HUDEP-2 (cell line): ENCODE measurements around the gene PNPLA3.

Source experiments
- DNase-seq, 76 experiments: peaks; one replicate each; lab custom pipeline; 2025; ENCODE audit not compliant: unreplicated experiment in 76 of 76; lab: John Stamatoyannopoulos, UW

PNPLA3 gene

DNA sequence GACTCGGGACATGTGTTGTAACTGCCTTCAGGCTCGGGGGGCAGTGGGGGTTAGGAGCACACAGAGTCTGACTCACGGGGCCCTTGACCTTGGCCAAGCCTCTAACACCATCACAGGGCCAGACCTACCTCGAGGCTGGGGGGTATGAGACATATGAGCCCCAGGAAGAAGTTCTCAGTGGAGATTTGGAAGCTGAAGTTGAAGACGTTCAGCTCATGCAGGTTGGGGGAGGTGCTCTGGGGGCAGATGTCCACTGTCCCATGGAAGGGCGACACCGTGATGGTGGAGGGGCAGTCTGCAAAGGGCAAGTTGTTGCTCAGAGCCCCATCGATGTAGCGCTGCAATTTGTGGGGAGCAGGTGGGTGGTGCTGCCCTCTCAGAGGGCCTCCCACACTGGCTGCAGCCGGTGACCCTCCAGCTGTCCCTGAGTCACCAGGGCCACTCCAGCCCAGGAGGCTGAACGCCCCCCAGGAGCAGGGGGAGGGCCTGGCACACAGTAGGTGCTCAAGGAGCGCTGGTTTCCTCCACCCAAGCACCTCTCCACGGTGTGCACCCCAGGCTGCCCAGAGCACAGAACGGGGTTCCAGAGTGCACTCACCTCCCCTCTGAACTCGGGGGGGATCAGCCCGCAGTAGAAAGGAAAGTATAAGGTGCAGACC is 34.3 kb upstream of the PNPLA3 start:
- DNase-seq = no peak

GRCh38 chr22:43889860-43890253 is 33.7 kb upstream of the PNPLA3 start:
- DNase-seq = no peak

DNA sequence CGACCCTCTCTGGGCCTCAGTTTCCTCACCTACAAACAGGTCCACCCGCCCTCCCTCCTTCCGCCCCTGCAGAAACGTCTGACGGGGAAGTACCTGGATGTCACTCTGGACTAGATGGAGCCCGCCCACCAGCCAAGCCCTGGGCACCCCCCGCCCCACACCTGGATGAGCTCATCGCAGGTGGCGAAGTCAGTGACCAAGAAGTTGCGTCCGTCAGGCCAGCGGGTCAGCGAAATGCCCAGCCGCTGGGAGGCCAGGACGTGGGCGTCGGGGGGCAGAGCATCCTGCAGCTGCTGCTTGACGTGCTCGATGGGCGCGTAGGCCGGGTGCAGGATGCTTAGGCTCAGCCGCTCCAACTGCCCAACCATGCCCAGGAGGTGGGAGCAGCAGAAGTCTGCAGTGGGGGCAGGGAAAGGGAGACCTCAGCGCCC is 32.7 kb upstream of the PNPLA3 start:
- DNase-seq = no peak

- DNase-seq = no peak
Measured at GRCh38 chr22:43891360-43892182, 32.0 kb upstream of the PNPLA3 start, which contains the start of gene PNPLA5. PNPLA5 (minus strand) TSS chr22:43892013; CDS start chr22:43891880, 133 bp downstream.

DNA sequence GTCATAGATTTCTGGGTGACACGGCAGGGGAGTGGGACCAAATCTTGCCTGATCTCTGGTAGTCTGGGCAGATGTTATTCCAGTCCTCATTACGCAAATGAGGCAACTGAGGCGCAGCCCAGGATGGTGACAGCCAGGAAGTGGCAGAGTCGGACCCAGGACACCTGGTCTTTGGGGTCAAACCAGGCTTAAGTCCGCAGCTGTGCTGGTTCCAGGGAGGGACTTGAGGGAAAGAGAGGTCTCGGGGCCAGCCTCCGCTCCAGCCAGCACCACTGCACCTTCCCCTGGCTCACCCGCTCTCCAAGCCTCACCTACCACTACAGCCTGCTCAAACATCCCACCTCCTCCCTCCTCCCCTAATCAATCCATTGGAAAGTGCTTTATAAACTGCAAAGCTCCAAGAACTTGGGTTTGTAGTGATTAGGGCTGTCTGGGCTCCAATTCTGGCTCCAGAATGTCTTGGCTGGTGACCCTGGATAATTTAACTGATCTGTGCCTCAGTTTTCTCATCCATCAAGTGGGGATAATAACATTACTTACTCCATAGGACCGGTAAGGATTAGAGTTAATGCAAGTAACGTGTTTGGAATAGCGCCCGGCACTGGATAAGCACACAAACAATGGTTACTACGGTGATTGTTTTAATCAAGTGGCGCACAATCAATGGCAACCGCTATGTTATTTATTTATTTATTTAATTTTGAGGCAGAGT is 31.3 kb upstream of the PNPLA3 start:
- DNase-seq = no peak

- DNase-seq = no peak
Measured at GRCh38 chr22:43893266-43893665, 30.3 kb upstream of the PNPLA3 start.

DNA sequence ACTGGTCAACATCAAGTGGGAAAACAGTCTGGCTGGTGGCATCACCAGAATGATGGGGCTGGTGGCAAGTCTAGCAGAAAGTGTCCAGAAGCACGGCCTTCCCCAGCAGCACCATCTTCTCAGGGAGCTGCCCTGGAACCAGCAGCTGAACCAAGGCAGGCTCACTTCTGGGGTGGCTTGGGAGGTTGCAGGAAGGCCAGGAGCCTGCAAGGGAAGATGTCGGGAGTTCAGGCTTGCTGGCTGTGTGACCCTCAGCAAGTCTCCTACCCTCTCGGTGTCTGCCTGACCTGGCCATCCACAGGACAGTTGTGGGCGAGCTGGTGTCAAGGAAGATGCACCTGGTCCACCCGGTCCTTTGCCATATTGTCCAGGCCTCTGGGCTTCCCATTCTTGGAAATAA is 29.5 kb upstream of the PNPLA3 start:
- DNase-seq = no peak

GRCh38 chr22:43895986-43896645 is 27.5 kb upstream of the PNPLA3 start:
- no peak for DNase-seq

GRCh38 chr22:43897751-43898261 is 25.8 kb upstream of the PNPLA3 start:
- DNase-seq = no peak

GRCh38 chr22:43900206-43900605 is 23.4 kb upstream of the PNPLA3 start:
- no peak for DNase-seq

DNA sequence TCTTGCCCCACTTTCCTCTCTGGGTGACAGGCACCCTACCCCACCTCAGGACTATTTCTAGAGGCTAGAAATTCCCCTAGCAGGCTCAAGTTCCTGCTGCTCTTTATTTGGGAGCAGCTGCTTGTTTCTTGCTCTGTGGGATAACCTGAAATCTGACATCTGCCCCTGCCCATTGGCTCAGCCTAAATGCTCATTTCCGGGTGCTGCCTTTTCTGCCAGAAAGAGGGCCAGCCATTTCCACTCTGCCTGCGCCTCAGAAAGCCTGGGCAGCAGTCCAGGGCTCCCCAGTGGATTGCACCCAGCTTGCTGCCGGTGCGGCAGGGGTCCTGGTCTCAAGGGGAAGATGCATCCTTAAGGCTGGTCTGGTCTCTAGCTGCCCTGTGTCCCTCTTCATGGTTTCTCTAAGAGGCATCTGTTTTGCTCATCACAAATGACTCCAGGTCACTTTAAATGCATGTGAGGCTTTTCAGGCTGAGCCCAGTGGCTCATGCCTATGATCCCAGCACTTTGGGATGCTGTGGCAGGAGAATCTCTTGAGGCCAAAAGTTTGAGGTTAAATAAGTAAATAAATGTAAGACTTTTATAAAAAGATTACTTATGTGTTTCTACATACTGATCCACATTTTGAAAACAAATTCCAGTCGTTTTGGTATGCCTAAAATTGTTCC is 21.5 kb upstream of the PNPLA3 start:
- DNase-seq = no peak

DNA sequence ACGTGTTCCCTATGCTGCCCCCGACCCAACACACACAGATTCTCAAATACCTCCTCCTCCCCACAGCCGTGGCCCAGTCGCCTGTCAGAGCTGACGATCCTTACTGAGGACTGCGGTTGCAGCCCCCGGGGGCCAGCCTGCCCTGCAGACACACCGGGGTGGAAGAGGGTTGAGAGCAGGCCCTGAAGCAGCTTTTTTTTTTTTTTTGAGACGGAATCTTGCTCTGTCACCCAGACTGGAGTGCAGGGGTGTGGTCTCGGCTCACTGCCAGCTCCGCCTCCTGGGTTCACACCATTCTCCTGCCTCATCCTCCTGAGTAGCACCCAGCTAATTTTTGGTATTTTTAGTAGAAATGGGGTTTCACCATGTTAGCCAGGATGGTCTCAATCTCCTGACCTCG is 20.6 kb upstream of the PNPLA3 start:
- DNase-seq = peak in 44 of 76 experiments; percentile 1 to 66 (median 36)

DNA sequence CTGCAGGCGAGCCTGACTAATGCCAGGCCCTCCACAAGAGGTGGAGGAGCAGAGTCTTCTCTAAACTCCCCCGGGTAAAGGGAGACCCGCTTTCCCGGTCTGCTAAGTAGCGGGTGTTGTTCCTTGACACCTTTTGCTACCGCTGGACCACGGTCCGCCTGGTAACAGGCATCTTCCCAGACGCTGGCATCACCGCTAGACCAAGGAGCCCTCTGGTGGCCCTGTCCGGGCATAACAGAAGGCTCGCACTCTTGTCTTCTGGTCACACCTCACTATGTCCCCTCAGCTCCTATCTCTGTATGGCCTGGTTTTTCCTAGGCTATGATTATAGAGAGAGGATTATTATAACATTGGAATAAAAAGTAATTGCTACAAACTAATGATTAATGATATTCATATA is 19.2 kb upstream of the PNPLA3 start:
- DNase-seq = peak in 16 of 76 experiments; percentile 20 to 59 (median 39)

DNA sequence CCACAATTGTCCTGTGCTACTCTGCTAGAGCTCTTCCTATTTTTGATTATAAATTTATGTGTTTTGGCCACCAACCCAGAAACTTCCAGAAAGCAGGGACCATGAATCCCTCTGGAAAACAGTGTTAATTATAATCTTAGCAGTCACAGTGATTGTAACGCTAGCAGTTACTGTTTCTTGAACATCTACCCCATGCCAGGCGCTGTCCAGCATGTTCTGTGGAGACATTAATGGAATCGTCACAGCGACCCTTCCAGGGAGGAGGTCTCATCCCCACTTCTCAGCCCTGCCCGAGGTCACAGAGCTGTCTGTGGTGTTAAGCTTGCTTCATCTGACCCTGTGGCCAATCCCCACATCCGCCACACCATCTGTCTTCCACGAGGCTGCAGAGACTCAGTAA is 17.9 kb upstream of the PNPLA3 start:
- no peak for DNase-seq

GRCh38 chr22:43909708-43910107 is 13.9 kb upstream of the PNPLA3 start:
- DNase-seq = no peak

GRCh38 chr22:43910178-43910695 is 13.4 kb upstream of the PNPLA3 start:
- DNase-seq = no peak

DNA sequence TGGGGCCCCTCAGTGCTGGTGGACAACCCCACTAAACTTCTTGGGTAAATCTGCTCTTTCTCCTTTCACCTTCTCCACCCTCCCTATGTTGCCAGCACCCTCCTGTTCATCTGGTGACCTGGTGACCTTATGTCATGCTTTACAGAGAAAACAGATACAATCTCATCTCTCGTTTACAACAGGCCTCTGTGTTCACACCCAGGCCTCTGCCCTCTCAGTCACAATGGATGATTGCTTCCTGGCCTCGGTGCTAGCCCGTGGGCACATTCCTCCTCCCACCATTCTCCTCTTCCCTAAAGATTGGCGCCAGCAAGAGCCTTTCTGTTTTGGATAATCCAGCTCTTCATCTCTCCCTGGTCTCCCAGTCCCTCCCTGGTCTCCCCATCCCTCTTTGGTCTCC is 12.3 kb upstream of the PNPLA3 start:
- no peak for DNase-seq

- DNase-seq = no peak
Measured at GRCh38 chr22:43917521-43917920, 6.1 kb upstream of the PNPLA3 start.

DNA sequence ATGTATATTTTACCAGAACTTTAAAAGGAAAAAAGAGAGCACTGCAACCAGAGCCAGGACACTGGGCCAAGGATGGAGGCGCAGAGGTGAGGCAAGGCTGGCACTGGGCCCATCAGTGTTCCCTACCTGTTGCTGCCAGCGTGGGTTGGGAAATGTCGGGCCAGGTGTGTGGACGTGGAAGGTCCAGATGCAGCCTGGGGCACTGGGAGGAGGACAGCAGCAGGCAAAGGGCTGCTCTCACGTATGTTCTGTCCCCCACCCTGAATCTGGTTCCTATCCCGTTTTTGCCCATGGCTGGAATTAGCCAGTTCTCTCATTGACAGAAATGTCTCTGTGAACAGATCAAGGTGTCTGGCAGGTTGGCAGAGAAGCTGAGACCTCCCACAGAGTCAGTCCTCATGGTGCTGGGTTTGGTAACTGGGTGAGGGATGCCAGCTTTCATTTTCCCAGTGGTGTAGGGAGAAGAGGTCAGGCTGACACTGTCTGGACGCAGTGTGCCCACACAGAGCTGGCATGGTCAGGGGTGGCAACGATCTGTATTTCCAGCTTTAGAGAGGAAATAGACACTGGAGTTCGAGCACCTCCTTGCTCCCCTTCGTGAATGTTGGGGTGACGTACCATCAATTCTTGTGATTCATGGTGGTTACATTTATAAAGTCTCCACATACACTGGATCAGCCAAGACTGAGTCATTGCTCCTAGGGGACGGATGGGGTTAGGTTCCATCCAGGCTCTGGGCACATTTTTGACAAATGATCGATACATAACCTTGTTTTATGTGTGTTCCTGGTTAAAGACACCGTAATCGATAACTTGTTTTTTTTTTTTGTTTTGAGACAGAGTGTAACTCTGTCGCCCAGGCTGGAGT is 4.3 kb upstream of the PNPLA3 start:
- no peak for DNase-seq
